SKM-1 (cell line): ENCODE results near the gene DGKE.

ENCODE experiments used
- DNase-seq: peaks from one replicate; lab custom pipeline; 2025; ENCODE audit not compliant: unreplicated experiment; lab: John Stamatoyannopoulos, UW

The DGKE gene

GRCh38 chr17:56887552-56888467 lies 53.9 kb downstream of the DGKE start:
- no peak for DNase-seq

GRCh38 chr17:56890390-56890789 lies 56.4 kb downstream of the DGKE start:
- DNase-seq: no peak

GRCh38 chr17:56890906-56891674 lies 57.1 kb downstream of the DGKE start:
- DNase-seq: no peak

- no peak for DNase-seq
Measured at GRCh38 chr17:56891751-56892150, 57.8 kb downstream of the DGKE start.

DNA sequence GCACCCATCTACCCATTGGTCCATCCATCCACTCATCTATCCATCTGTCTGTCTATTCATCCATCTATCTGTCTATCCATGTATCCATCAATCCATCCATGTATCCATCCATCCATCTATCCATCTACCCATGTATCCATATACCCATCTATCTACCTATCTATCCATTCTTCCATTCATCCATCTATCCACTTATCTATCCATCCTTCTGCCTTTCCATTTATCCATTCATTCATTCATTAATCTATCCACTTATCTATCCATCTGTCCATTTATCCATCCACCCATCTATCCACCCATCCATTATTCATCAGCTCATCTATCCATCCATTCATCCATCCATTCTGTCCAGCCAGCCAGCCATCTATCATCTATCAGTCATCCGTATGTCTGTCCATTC lies 58.4 kb downstream of the DGKE start:
- no peak for DNase-seq

DNA sequence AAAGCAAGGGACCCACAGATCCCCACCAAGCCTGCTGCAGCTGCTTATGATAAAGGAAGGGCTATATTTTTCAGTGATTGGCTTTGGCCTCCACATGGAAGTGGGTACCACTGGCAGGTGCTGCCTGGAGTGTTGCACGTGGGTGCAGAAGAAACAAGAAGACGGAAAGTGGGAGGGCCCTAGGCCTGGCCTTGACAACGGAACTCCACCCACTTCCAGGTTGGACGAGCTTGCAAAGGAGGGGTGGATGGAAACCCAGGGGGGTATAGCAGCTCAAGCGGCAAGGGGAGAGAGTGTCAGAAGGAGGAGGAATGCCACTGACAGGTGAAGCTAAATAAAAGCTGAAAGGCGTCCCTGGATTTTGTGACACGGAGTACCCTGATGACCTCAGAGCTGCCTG lies 59.6 kb downstream of the DGKE start:
- DNase-seq: no peak

DNA sequence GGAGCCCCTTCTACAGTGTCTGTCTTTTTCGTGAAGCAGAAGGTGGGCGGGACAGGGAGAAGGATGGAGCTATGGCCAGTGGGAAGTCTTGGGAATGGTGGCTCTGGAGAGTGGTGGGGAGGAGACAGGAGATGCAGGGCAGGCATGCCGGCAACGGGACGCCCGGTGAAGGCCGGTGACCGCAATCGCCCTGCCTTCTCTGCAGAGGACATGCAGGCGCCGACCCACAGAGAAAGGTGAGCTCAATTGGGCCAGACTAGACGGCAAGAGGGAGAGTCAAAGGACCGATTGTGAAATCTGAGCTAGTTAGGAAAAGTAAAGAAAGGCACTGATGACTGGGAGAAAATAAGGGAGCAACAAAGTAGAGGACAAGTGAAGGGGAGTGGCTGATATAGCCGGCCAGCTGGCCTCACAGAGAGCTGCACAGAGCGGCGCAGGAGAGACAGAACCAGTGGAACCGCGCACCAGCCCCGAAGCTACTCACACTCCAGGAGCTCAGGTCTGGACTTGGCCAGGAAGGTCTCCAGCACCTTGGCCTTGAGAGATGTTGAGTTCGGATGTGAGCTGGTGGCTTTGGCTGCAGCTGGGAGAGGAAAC lies 61.0 kb downstream of the DGKE start:
- DNase-seq: no peak

GRCh38 chr17:56896217-56896967 lies 62.4 kb downstream of the DGKE start:
- DNase-seq: no peak

- no peak for DNase-seq
Measured at GRCh38 chr17:56896968-56897359, 63.0 kb downstream of the DGKE start.

GRCh38 chr17:56897646-56898424 lies 63.9 kb downstream of the DGKE start:
- DNase-seq: no peak

DNA sequence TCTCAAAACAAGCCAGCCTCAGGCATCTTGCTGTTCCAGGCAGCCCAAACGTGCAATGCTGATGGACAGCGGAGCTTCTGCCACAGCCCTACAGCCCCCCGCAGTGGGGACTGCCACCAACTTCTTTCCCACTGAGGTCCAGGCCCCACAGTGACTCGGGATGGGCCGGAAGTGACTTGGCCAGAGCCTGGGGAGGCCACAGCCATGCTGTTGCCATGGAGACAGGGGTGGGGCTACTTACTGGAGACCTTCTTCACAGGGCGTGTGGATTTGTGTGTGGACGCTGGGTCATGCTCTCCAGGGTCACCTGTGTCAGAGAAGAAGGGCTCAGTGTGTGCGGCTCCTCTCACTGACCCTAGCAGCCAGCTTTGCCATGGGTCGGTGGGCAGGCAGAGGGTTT lies 64.9 kb downstream of the DGKE start:
- DNase-seq: no peak

- no peak for DNase-seq
Measured at GRCh38 chr17:56899403-56899802, 65.5 kb downstream of the DGKE start.

- DNase-seq: no peak
Measured at GRCh38 chr17:56902348-56902747, 68.4 kb downstream of the DGKE start.

DNA sequence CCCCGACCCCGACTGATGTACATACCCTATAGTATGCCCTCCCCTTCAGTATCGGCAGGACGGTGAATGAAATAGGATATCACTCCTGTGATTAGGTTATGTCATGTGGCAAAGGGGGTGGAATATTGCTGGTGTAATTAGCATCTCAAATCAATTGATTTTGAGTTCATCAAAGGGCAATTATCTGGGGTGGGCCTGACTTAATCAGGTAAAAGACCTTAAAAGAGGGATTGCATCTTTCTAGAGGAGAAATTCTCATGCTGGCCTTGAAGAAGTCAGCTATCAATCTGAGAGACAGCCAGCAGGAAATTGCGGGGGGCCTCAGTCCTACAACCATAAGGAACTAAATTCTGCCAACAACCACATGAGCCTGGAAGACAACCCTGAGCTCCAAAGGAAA lies 69.6 kb downstream of the DGKE start:
- DNase-seq: no peak

DNA sequence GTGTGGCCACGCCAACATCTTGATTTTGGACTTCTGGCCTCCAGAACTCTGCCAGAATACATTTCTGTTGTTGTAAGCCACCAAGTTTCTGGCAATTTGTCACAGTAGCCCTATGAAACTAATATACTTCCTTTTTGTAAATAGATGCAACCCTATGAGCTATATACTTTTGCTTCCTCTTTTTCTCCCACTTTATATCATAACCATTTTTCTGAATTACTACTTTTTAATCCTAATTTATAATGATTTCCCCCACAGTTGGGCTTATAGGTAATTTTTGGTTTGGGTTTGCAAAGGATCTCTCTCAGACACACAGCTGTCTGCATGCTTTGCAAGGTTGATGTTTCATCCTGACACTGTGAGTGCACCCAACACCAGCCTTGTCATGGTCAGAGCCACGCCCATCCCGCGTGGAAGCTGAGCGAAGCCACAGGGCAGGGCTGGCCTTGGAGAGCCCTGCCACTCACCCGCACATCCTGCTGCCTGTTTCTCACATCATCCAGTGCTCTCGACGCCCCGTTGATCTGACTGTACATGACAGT lies 74.1 kb downstream of the DGKE start:
- DNase-seq: peak; percentile 29

DNA sequence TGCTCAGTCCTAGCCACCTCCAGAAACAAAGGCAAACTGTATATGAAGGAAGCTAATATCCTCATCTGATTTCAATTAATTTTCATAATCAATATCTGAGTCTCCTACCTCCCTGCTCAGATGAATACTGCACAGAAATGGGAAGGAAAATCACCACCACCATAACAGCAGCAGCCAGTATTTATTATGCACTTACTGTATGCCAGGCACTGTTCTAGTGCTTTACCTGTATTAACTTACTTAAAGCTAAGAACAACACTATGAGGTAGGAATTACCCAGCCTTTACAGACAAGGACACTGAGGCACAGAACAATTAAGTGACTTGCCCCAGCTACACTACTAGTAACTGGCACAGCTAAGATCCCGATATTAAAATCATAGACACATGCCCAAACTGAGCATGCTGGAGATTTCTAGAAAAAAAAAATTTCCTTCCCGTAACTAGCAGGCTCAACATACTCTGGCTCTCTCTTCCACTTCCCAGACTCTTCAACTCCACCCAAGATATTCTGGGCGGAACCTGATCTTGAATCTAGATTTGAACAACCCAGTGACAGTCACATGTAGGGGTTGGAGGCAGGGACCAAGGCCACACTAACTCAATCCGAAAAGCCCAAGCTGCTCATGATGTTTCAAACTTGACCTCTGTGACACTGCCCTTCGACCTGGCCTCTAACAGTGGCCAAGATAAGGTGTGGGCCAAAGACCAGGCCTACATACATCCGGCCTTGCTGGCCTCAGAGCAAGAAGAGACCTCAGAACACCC lies 76.0 kb downstream of the DGKE start:
- no peak for DNase-seq

DNA sequence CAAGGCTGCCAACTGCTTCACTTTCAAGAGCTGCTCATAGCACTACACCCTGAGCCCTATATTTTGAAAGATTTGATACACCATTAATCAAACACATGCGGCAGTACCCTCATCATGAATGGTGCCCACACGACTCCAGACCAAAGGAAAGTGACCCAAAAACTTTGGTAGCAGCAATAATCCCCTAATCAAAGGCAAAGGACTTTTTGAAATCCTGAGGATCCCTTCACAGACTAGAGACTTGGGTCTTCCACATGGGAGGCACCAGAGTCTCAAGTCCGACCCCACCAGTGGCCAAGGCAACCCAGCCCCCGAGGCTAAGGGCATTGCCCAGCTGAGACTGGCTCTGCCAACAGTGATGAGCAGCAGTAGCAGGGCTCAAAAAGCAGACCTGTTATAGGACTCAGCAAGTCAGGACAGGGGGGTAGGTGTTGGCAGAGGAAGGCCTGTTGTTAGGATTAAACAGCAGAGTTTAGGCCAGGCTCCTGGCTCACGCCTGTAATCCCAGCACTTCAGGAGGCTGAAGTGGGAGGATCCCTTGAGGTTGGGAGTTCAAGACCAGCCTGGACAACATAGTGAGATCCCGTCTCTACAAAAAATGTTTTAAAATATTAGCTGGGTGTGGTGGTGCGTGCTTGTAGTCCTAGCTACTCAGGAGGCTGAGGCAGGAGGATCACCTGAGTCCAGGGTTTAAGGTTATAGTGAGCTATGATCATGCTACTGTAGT lies 76.7 kb downstream of the DGKE start:
- DNase-seq: no peak

DNA sequence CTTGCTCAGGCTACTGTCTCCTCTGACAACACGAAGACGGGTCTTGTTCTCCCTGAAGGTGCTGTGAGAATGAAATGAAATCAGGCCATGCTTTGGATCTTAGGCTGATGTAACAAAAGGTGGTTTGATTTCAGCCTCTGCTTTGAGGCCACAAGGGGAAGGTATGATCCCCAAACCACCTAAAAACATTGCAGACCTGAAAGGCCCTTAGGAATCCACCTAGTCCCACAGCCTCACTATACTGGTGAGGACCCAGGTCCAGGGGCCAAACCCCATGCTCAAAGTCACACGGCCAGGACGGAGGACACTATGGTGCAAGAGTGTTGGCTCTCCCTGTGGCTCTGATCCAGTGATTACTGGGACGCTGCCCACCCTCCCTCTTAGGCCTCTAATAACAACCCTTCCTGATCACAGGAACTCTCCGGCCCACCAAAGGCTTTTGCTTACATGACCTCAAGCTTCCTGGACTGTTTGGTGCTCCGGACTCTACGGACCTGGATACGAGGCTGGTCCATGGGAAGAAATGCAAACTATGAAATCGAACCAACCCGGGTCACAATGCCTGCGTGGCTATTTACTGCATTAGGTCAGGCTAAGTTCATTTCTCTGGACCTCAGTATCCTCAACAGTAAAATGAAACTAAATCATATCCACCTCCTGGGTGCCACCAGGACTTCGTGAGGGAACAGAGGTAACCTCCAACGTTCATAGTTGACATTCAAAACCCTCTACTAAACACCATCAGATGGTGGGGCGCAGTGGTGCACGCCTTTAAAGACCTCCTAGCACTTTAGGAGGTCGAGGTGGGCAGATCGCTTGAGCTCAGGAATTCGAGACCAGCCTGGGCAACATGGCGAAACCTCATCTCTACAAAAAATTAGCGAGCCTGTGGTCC lies 78.4 kb downstream of the DGKE start:
- no peak for DNase-seq
